ENCODE results near the gene DEGS2.
"Not testable (repeated sequence)": the region's sequence is repeated elsewhere in the genome, so short reads cannot be mapped to it uniquely, and the experiment has no call there.

Gene DEGS2

GRCh38 chr14:100190126-100190525 is 30.7 kb upstream of the DEGS2 start:
- DNase-seq (ENCODE audit: low read depth) = no peak
- TF ChIP-seq CTCF (IDR thresholded peaks at IDR 0.05; ENCODE audit: insufficient read depth, low read depth, low read length, missing control alignments) = no peak
- H3K4me3 ChIP-seq (ENCODE audit: low read depth, low read length) = no peak overlapping the region

GRCh38 chr14:100188392-100189030 is 29.1 kb upstream of the DEGS2 start:
- no peak for TF ChIP-seq CTCF (IDR thresholded peaks at IDR 0.05; ENCODE audit: insufficient read depth, low read depth, low read length, missing control alignments)
- DNase-seq (ENCODE audit: low read depth) = no peak
- no peak overlapping the region for H3K4me3 ChIP-seq (ENCODE audit: low read depth, low read length)

- no peak for TF ChIP-seq CTCF (IDR thresholded peaks at IDR 0.05; ENCODE audit: insufficient read depth, low read depth, low read length, missing control alignments)
- DNase-seq (ENCODE audit: low read depth) = no peak
- no peak overlapping the region for H3K4me3 ChIP-seq (ENCODE audit: low read depth, low read length)
These were observed 27.9 kb upstream of the DEGS2 start for GRCh38 chr14:100187247-100187833.

GRCh38 chr14:100181876-100182551 is 22.6 kb upstream of the DEGS2 start:
- not testable (repeated sequence) for H3K4me3 ChIP-seq (ENCODE audit: low read depth, low read length); DNase-seq (ENCODE audit: low read depth)

GRCh38 chr14:100180671-100181070 is 21.2 kb upstream of the DEGS2 start:
- not testable (repeated sequence) for H3K4me3 ChIP-seq (ENCODE audit: low read depth, low read length); DNase-seq (ENCODE audit: low read depth)

- no peak overlapping the region for H3K4me3 ChIP-seq (ENCODE audit: low read depth, low read length)
- DNase-seq (ENCODE audit: low read depth) = no peak
- no peak for TF ChIP-seq CTCF (IDR thresholded peaks at IDR 0.05; ENCODE audit: insufficient read depth, low read depth, low read length, missing control alignments)
These were observed 19.2 kb upstream of the DEGS2 start for GRCh38 chr14:100178691-100179090.

GRCh38 chr14:100176811-100177327 is 17.4 kb upstream of the DEGS2 start:
- TF ChIP-seq CTCF (IDR thresholded peaks at IDR 0.05; ENCODE audit: insufficient read depth, low read depth, low read length, missing control alignments) = no peak
- H3K4me3 ChIP-seq (ENCODE audit: low read depth, low read length) = no peak overlapping the region
- no peak for DNase-seq (ENCODE audit: low read depth)

Measured in GM12865 (cell line).